HG03108 (cell line): ENCODE results near the gene KCNQ4.

ENCODE experiments used
- ATAC-seq: cut with Tn5 transposase; IDR thresholded peaks from one replicate; pipeline ENCODE4 v1.9.1; 2021; ENCODE audit warnings: moderate library complexity; ENCODE audit not compliant: unreplicated experiment

The KCNQ4 gene

DNA sequence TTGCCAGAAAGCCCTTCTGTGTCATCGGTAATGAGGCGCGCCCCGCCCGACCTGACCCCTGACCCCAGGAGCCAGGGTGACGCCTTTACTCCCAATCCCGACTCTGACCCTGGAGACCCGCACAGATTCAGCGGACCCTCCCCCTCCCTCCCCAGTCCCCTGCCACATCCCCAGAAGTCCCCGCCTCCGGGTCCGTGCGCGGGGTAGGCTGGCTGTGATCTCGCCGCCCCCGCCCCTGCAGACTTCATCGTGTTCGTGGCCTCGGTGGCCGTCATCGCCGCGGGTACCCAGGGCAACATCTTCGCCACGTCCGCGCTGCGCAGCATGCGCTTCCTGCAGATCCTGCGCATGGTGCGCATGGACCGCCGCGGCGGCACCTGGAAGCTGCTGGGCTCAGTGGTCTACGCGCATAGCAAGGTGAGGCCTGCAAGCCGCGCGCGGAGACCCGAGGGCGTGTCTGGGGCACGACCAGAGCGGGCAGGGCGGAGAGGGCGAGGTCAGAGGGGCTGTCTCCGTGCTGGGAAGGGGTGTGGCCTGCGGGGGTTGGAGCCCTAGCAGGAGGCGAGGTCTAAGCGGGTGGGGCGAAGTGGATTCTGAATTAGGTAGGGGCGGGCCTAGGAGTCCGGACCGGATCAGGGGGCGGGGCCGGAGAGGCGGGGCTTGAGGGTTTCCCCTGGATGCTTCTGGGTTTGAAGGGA is 34.8 kb downstream of the KCNQ4 start:
- ATAC-seq, result peak; percentile 83

DNA sequence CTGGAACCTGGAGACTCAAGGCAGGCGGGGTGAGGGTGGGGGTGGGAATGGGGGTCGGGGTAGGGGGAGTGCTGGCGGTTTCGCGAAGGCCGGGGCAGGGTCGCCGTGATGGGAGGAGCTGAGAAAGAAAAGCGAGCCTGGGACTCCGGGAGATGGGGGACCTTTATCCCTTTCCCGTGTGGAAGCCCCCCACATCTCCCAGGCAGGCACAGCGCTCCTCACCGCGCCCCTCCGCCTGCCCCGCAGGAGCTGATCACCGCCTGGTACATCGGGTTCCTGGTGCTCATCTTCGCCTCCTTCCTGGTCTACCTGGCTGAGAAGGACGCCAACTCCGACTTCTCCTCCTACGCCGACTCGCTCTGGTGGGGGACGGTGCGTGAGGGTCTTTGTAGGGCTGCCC is 35.5 kb downstream of the KCNQ4 start:
- no peak for ATAC-seq

DNA sequence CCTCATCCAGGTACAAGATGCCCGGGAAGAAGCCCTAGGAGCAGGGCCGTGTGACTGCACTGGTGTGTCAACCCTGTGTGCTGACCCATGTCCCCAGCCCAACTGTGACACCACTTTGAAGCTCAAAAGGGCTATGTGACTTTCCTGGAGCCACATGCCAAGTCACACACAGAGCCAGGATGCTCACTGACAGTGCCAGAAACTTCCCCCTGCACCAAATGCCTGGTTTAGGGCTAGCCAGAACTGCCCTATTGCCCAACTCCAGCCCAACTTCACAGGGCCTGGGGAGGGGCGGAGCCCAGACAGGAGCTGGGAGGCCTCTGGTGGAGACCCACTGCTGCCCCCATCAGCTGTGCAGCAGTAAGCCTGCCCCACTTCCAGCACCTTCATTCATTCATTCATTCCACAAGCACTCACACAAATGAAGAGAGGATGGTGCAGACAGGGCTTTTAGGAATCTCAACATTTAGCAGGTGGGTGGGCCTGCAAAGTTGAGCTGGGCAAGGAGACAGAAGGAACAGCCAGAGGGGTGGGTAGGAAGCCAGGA is 36.7 kb downstream of the KCNQ4 start:
- ATAC-seq, result no peak

DNA sequence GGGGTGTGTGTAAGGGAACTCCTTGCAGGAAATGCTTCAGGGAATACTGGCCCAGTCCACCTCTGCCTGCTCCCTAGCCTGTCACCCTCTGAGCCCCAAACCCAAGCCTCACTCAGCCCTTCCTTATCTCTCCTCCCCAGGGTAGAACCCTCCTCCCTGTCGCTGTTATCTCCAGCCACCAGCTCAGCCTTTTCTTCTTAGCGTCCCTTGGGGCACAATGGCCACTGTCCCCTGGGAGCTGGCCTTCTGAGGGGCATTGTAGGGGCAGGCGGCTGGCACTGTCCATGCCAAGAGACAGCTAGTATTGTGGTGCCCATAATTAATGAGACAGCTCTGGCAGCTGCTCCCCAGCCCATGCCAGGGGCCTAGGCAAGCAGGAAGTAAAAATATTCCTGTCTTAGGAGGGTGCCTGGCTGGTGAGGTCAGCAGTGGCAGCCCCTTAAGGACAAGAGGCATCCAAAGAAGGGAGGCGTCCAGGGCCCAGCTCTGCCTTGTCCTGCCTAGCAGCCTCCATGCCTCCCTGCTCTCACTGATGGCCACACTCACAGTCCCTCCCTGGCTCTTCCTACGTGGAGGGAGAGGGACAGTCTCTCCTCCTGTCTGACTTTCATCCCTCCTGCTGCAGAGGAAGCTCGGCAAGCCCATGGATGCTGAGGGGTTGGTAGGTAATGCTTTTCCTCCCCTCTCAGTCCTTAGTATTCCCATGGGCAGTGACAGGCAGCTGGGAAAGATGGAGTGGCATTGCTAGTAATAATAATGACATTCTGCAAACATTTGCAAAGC is 37.5 kb downstream of the KCNQ4 start:
- ATAC-seq, result no peak

DNA sequence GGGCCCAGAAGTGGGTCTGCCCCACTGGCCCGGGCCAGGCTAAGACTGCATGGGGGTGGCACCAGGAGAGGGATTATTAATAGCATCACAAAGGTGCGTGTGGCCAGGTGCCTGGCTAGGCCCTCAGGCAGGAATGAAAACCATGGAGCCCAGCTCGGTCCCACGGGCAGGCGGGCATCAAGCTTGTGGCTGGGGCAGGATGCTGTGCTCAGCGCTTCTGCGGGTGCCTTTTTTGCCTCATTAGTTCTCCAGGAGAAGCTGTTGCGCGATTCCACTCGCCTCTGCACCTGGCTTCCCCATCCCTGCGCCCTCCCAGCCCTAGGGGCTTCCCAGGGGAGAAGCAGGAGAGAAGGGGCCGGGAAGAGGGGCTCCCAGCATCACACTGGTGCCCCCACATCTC is 39.3 kb downstream of the KCNQ4 start:
- no peak for ATAC-seq

DNA sequence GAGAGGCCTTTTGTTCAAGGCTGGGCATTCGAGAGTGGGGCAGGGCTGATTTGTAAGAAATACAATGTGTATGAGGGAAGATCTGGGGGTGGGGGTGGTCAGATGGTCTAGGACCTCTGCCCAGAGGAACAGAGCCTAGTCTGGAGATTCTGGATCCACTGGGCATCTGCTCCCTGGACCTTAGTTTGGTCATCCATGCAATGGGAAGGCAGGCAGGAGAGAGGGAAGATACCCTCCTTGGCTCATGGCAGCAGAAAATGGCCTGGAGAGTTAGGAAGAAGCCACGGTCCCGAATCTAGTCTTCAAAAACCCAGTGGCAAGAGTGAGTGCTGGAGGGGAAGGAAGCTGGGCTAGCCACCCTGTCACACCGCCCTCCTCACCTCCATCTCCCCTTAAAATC is 39.8 kb downstream of the KCNQ4 start:
- no peak for ATAC-seq

DNA sequence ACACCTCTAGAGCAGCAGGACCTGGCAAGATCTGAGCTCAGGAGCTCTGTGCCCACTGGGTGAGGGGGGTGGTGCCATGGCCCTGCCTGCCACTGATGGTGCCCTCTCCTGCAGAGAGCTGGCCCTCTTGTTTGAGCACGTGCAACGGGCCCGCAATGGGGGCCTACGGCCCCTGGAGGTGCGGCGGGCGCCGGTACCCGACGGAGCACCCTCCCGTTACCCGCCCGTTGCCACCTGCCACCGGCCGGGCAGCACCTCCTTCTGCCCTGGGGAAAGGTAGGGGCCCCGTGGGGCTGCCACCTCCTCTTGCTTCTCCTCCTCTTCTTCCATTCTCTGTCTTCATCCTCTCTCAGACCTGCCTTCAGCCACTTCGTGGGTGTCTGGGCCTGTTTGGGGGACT is 40.4 kb downstream of the KCNQ4 start:
- ATAC-seq, result no peak

DNA sequence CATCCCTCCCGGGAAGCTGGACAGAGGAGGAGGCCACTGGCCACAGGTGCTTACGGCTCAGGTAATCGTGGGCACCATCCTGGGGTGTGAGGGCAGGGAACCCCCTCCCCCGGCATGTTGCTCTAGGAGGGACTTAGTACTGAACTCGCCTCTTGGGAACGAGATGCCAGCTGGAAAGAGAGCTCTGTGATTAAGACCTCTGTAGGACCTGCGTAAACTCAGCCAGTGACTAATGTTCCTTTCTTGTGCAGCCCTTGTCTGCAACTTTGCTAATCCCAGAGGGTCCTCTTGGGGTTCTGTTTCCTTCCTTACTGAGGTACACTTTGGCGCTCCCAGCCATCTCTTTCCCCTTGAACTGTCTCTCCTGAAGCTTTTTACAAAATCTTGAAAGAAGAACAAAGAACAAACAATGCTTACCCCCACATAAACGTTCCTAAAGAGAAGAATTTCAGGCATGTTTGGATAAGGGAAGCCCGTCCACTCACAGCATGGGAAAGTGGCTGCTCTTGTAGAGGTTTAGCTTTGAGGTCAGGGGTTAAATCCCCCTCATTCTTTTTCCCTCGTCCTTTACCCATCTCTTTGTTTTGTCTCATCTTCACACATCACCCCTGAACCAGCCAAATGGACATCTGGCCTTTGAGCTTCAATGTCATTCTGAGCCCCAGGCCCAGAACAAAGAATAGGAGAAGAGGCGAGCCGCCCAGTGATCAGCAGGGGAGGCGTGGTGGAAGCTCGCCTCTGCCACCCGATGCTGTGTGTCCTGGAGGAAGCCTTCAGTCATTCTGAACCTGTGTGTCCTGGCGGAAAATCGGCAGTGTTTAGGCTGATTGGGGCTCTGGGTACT is 41.2 kb downstream of the KCNQ4 start:
- no peak for ATAC-seq

DNA sequence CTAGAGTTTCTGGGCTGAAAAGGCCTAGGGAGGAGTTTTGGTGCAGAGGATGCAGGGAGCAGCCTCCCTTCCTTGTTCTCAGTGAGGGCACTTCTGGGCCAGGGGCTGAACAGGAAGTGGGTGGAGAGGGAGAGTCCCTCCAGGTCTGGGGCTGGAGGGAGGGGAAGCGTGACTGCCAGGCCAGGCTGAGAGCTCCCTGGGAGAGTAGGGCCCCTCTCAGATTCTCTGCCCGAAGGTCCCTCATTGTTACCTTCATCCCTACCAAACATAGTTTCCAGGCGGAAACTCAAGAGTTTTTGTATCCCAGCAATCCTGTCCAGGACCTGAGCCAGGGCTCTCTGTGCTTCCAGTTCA is 41.8 kb downstream of the KCNQ4 start:
- ATAC-seq, result peak; percentile 78

DNA sequence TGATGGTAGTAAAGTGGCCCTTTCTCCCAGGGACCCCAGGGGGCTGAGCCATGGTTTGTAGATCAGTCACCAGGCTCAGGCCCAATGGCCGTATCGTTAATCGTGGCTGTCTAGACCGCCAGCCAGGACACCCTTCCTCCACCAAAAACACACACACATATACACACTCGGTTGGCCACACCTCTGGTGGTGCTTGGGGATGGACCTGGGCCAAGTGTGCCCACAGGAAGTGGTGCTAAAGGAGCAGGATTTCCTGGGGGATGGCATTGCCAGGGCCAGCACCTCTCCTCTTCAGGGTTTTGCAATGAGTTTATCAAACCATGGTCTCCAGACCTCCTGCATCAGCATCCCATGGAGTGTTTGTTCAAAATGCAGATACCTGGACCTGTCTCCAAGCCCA is 42.4 kb downstream of the KCNQ4 start:
- no peak for ATAC-seq

DNA sequence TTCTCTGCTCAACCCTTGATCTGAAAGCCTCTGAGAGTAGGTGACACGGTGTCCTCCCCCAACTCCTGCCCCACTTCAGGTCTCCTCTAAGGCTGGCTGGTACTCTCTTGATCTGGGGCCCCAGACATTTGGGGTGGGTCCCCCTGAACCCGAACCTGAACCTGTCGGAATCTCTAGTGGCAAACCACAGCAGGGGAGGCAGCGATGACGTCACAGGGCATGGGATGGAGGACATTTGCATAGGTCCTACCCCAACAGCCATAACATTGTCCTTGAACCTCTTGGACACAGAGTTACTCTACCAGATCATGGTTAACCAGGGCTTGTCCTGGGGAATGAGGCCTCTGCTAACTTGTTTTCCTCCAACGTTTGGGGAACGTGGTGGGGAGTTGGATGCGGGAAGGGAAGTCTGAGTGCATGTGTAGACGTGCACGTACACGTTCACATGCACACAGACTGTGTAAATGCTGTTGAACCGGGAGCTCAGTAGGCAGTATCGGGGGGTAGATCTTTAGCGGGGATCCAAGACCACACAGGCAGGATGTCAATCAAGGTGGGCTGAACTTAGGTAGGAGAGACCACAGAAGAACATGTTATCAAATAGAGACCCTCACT is 46.2 kb downstream of the KCNQ4 start:
- ATAC-seq, result no peak

DNA sequence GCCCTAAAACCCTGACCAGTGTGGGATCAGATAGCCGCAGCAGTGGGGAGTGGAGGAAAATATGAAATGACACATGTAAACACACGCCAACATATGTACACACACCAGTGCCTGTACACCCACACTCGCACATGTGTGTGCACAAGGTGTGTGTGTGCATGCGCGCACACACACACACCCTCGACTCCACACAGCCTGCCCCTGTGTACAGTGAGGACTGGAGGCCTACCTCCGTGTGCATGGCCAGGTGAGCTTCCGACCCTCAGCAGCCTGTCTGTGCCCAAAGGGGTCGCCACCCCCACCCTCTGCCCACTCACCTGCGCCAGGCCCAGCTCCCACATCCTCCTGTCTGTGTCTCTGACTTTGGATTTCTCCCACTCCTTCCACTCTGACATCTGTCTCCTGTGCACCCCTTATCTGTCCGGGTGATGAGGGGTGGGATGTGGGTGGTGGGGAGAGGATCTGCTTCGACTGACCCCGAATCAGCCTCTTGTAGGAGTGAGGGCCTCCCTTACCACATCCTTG is 46.9 kb downstream of the KCNQ4 start:
- ATAC-seq, result no peak

DNA sequence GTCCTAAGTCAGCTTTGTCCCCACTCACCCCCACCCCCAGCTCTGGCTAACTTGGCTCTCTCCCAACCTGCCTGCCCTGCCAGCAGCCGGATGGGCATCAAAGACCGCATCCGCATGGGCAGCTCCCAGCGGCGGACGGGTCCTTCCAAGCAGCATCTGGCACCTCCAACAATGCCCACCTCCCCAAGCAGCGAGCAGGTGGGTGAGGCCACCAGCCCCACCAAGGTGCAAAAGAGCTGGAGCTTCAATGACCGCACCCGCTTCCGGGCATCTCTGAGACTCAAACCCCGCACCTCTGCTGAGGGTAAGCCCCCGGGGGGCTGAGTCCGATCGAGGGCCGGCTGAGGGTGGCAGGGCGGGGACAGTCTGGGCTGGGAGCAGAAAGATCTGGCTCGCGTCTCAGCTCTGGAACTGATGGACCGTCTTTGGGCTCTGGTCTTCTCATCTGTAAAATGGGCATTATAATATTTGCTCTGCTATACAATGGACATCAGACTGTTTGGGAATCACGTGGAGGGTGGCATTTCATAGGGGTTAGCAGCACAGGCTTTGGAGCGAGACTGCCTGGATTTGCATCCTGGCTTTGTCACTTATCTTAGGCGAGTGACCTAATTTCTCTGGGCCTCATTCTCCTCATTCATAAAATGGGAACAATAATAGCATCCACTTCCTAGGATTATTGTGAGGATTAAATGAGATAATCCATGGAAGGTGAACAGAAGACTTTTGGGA is 47.6 kb downstream of the KCNQ4 start:
- no peak for ATAC-seq

DNA sequence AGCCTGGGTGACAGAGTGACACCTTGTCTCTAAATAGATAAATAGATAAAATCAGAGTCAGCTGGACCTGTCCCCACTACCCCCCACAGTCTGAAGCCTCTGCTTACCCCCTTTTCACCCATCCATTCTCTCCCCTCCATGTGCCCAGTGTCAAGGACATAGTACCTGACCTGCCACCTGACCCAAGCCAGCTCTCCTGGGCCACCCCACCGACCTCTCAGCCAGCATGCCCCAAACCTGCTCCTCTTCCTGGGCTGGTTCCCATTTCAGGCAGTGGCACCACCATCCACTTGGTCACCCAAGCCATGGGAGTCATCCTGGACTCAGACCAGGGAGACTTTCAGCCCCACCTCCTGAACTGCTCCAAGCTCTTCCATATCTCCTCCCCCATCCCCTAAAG is 50.4 kb downstream of the KCNQ4 start:
- ATAC-seq, result no peak

DNA sequence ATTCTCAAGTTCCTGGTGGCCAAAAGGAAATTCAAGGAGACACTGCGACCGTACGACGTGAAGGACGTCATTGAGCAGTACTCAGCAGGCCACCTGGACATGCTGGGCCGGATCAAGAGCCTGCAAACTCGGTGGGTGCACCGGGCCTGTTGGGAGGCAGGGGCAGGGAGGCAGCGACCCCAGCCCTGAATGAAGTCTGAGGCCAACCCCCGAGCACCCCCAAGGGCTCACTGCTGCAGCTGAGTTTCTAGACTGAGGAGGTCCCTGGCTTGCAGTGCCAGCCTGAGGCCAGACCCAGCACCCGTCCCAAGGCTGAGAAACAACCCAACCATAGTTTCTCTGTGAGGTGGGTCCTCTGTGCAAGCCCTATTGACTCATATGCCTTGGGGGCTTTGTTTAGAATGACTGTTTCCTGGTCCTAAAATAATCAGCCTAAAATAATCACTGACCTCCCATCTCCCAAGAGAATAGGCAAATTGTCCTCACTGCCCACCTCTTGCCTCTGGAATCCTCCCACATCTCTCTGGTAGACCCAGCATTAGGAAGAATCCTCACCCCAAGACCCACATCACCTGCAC is 51.5 kb downstream of the KCNQ4 start:
- no peak for ATAC-seq

DNA sequence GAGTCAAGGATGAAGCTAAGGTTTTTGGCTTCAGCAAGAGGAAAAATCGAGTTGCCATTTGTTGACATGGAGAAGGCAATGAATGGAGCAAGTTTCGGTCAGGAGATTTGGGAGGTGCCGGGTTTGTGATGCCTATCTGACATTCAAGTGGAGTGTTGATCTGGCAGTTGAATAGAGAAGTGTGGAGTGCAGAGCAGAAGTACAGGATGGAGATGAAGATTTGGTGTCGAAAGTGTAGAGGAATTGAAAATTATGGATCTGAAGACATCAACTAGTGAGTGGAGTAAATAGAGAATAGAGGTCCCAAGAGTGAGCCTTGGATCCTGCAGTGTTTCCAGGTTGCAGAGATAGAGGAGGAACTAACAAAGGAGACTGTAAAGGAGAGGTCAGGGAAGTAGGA is 52.7 kb downstream of the KCNQ4 start:
- no peak for ATAC-seq

DNA sequence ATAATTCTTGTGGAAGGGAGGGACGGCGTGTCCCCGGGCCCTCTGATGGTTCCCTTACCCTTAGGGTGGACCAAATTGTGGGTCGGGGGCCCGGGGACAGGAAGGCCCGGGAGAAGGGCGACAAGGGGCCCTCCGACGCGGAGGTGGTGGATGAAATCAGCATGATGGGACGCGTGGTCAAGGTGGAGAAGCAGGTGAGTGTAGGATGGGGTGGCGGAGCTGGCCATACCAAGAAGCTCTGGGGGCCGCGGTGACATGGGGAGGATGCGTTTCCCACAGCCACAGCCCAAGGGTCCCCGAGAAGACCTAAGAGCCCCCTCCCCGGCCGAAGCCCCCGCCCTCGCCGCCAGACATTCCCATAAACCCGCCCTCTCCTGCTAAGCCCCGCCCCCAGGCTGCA is 54.0 kb downstream of the KCNQ4 start:
- no peak for ATAC-seq

DNA sequence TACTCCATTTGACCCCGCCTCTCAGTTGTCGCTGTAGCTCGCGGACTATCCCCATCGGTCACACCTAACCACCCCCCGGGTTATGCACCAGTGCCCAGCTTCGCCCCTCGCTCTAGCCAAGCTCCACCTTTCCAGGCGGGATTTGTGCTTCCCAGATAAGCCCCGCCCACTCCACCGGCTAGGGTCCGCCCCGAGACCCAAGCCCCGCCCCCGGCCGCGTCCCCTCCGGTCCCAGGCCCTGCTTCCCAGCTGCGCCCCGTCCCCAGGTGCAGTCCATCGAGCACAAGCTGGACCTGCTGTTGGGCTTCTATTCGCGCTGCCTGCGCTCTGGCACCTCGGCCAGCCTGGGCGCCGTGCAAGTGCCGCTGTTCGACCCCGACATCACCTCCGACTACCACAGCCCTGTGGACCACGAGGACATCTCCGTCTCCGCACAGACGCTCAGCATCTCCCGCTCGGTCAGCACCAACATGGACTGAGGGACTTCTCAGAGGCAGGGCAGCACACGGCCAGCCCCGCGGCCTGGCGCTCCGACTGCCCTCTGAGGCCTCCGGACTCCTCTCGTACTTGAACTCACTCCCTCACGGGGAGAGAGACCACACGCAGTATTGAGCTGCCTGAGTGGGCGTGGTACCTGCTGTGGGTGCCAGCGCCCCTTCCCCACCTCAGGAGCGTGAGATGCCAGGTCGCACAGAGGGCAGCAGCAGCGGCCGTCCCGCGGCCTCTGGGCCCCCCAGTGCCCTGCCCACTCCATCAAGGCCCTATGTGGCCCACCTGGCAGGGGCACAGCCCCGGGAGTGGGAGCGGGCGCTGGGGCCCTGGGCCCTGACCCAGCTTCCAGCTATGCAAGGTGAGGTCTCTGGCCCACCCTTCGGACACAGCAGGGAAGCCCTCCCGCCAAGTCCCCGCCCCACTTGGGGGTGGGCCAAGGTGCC is 54.7 kb downstream of the KCNQ4 start:
- no peak for ATAC-seq
